Progenitor cell of endocrine pancreas (in vitro differentiated cells): ENCODE measurements around the gene CSF1R. TPM values are rescaled to one million over a fixed set of nuclear protein-coding genes. Genes with fewer than 3 reads are reported as not detected.

Source experiments
- DNase-seq: peaks from one replicate; pipeline ENCODE4 v3.0.0; 2021; ENCODE audit warnings: low spot score; ENCODE audit not compliant: unreplicated experiment
- H3K27ac Mint-ChIP-seq: 2 replicates; pipeline ENCODE4 v1.8.0; 2021; ENCODE audit warnings: mild to moderate bottlenecking, moderate library complexity, mixed read lengths
- H3K27me3 Mint-ChIP-seq: 2 replicates; pipeline ENCODE4 v1.8.0; 2021; ENCODE audit warnings: mixed read lengths
- H3K36me3 Mint-ChIP-seq: 2 replicates; pipeline ENCODE4 v1.8.0; 2022; ENCODE audit warnings: mixed read lengths; ENCODE audit not compliant: insufficient read depth
- H3K4me1 Mint-ChIP-seq: 2 replicates; pipeline ENCODE4 v1.8.0; 2021; ENCODE audit warnings: low read depth, mixed read lengths
- H3K4me3 Mint-ChIP-seq: 2 replicates; pipeline ENCODE4 v1.8.0; 2021; ENCODE audit warnings: low read depth, mild to moderate bottlenecking, moderate library complexity, mixed read lengths
- H3K9me3 Mint-ChIP-seq: 2 replicates; pipeline ENCODE4 v1.8.0; 2021; ENCODE audit warnings: low read depth, mixed read lengths
- total RNA-seq: library from RNA; stranded (reverse); gene quantifications from 2 replicates; pipeline ENCODE4 v1.2.1, GENCODE V29; 2021
- TF ChIP-seq, protein P1 (sequence below): fragments of 200-600 bp; sonication (generic); IDR thresholded peaks from one replicate; pipeline ENCODE4 v1.5.0; 2021; ENCODE audit warnings: antibody characterized with exemption, mild to moderate bottlenecking; ENCODE audit not compliant: unreplicated experiment

CSF1R gene
- total RNA-seq, 1 donor from 2014 or later = not detected

DNA sequence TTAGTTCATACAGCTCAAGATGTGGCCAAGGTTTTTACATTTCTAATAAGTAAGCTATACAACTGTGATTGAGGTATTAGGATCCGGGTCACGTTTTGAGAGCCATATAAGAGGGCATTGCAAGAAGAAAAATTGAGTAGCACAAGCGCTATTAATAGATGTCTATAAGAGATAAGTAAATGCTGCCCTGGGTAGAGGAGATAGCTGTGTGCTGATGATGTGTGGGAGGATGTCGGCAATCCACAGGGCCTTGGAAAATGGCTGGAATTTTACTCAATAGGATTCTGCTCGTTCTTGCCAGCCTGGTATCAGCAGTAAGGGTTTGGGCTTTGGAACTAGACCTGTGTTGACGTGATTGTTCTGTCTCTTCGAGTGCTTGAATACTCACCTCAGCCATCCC lies 41.6 kb downstream of the CSF1R start:
- peaks cover 23% of the 10 kb centered on the region for H3K36me3 Mint-ChIP-seq
- no peaks in the 10 kb centered on the region for H3K27me3 Mint-ChIP-seq

DNA sequence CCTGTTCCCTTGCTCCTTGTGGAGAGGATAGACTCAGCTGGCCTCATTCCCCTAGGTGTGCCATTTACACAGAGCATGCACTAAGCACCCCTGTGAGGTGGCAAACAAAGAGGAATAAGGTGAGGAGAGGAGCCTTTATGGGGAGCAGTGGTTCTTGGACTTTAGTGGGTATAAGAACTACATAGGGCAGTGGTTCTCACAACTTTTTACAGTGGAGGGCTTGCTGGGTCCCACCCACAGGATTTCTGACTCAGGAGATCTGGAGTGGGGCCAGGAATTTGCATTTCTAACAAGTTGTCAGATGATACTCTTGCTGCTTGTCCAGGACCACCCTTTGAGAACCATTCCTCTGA lies 42.0 kb downstream of the CSF1R start:
- no peak for DNase-seq
- peaks cover 19% of the 10 kb centered on the region for H3K36me3 Mint-ChIP-seq
- H3K27me3 Mint-ChIP-seq = no peaks in the 10 kb centered on the region
- H3K9me3 Mint-ChIP-seq = no peaks in the 10 kb centered on the region
- TF ChIP-seq, protein P1, sequence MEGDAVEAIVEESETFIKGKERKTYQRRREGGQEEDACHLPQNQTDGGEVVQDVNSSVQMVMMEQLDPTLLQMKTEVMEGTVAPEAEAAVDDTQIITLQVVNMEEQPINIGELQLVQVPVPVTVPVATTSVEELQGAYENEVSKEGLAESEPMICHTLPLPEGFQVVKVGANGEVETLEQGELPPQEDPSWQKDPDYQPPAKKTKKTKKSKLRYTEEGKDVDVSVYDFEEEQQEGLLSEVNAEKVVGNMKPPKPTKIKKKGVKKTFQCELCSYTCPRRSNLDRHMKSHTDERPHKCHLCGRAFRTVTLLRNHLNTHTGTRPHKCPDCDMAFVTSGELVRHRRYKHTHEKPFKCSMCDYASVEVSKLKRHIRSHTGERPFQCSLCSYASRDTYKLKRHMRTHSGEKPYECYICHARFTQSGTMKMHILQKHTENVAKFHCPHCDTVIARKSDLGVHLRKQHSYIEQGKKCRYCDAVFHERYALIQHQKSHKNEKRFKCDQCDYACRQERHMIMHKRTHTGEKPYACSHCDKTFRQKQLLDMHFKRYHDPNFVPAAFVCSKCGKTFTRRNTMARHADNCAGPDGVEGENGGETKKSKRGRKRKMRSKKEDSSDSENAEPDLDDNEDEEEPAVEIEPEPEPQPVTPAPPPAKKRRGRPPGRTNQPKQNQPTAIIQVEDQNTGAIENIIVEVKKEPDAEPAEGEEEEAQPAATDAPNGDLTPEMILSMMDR = no peak
- no peaks in the 10 kb centered on the region for H3K4me1 Mint-ChIP-seq
- no peak overlapping the region for H3K4me3 Mint-ChIP-seq
- no peak overlapping the region for H3K27ac Mint-ChIP-seq

More for the DNA sequence above, 41.6 kb downstream of the CSF1R start:
- Mint-ChIP-seq H3K9me3 (no peaks in the 10 kb centered on the region), H3K4me3 (no peak overlapping the region), H3K27ac (no peak overlapping the region), H3K4me1 (no peaks in the 10 kb centered on the region)
- DNase-seq = no peak
- TF ChIP-seq, protein P1 = no peak

DNA sequence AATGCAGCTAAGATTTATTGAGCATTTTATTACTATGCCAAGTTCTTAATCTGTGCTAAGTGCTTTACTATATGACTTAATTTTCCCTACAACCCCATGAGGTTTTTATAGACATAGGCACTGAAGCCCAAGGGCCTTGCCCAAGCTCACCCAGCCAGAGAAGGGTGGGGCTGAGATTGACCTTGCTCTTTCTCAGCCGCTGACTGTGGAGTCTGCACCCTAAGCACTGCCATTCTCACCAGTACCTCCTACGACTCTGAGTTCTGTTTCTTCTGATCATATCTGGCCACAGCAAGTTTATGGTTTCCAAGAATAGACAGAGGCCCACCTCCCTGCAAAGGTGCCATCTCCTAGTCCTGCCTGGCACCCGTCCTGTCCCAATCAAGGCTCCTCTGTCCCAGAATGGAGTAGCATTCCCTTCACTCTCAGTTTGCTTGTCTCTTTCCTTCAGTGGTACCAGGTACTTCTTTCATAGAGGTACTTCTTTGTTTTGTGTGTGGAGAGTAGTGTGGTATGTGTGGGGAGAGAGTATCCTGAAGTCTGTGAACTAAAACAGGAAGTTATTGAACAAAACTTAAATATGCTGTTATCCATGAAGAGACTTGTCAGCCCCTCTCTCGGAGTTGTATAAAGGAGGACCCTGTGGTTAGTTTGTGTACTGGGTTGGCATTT lies 42.6 kb downstream of the CSF1R start:
- Mint-ChIP-seq H3K4me3 (no peak overlapping the region), H3K9me3 (no peaks in the 10 kb centered on the region), H3K4me1 (no peaks in the 10 kb centered on the region), H3K36me3 (peaks cover 18% of the 10 kb centered on the region), H3K27me3 (no peaks in the 10 kb centered on the region), H3K27ac (no peak overlapping the region)
- TF ChIP-seq, protein P1 = no peak
- no peak for DNase-seq

DNA sequence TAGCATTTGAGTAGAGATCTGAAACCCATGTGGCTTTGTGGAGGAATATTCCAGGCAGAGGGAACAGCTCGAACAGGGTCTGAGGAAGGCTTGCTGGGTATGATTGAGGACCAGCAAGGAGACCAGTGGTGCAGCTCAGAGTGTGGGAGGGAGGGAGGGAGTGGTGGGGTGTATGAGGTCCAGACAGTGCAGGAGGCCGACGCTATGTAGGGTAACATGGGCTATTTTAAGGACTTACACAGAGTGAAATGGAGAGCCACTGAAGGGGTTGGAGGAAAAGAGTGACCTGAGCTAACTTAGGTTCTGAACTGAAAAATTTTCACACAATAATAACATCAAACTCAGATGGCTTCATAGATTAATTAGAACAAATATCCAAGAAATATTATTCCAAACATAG lies 43.9 kb downstream of the CSF1R start:
- peaks cover 21% of the 10 kb centered on the region for H3K36me3 Mint-ChIP-seq
- no peaks in the 10 kb centered on the region for H3K4me1 Mint-ChIP-seq
- DNase-seq = no peak
- TF ChIP-seq, protein P1 = no peak
- no peak overlapping the region for H3K4me3 Mint-ChIP-seq
- no peaks in the 10 kb centered on the region for H3K27me3 Mint-ChIP-seq
- no peaks in the 10 kb centered on the region for H3K9me3 Mint-ChIP-seq
- H3K27ac Mint-ChIP-seq = no peak overlapping the region

DNA sequence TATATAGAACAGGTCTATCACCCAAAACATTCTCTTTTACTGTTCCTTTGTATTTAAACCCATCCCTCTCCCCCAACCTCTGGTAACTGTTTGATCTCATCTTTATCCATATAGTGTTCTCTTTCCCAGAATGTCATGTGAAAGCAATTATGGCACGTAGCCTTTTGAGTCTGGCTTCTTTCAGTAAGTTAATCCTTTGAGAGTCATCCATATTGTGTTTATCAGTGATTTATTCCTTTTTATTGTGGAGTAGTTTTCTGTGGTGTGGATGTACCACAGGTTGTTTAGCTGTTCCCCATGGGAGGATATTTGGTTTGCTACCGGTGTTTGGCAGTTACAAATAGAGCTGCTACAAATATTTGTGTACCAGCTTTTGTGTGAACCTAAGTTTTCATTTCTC lies 47.8 kb downstream of the CSF1R start:
- no peaks in the 10 kb centered on the region for H3K9me3 Mint-ChIP-seq
- no peak overlapping the region for H3K27ac Mint-ChIP-seq
- H3K4me1 Mint-ChIP-seq = no peaks in the 10 kb centered on the region
- TF ChIP-seq, protein P1 = no peak
- H3K4me3 Mint-ChIP-seq = no peak overlapping the region
- peaks cover 19% of the 10 kb centered on the region for H3K36me3 Mint-ChIP-seq
- H3K27me3 Mint-ChIP-seq = no peaks in the 10 kb centered on the region
- DNase-seq = no peak
